Left renal pelvis (tissue), 4 donors: Measurements from ENCODE around the gene FRS3. TPM values are rescaled to one million over a fixed set of nuclear protein-coding genes. Genes with fewer than 3 reads are reported as not detected.
"Not testable (repeated sequence)": the region's sequence is repeated elsewhere in the genome, so short reads cannot be mapped to it uniquely, and the experiment has no call there.

Experiments
- DNase-seq, 4 donors: peaks; one replicate each; pipeline ENCODE4 v3.0.0-alpha.2; 2013; ENCODE audit warnings: low read depth in 4 of 4, low spot score in 3 of 4
- polyA plus RNA-seq, 4 donors: library from polyadenylated mRNA; unstranded; fragments of 120-200 nt; gene quantifications; one replicate each; pipeline ENCODE4 v1.2.1, GENCODE V29; 2013; ENCODE audit not compliant: insufficient read length in 4 of 4

FRS3 gene
- 1 to 10 TPM; 5.0 to 8.4 (median 6.3) TPM for polyA plus RNA-seq

GRCh38 chr6:41779788-41780550 is at the start of gene FRS3:
FRS3 (minus strand) TSS chr6:41779900; CDS start chr6:41776987, 2,913 bp downstream.
- peak; percentile 90 to 94 (median 91) for DNase-seq

DNA sequence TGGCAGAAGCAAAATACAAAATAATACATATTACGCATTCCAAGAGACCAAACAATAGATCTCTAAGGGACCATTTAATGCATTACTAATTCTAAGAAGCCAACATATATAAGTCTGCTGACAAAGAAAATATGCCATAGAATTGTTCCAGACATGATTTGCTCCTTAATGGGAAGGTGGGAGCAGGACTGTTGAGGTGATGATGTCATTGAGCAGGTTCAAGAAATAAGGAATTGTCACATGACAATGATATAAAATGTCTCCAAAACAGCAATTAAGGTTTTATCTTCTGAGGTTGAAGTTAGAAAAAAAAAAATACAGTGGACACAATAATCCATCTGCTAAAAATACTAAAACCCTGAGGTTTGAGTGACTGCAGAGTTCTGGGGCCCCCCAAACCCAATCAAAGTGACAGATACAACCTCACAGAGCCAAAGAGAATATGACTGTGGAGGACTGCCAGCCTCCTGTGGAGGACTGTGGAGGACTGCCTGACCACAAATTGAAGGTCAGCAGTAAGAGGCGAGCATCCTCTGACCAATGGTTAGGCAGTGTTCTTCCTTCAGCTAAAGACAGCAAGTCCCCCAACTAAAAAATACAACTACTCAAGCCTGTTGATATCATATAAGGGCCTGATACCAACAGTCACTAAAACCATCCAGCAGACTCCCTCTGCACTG is 46.8 kb upstream of the FRS3 start:
- no peak for DNase-seq

GRCh38 chr6:41824571-41825569 is 45.2 kb upstream of the FRS3 start:
- DNase-seq, result no peak

DNA sequence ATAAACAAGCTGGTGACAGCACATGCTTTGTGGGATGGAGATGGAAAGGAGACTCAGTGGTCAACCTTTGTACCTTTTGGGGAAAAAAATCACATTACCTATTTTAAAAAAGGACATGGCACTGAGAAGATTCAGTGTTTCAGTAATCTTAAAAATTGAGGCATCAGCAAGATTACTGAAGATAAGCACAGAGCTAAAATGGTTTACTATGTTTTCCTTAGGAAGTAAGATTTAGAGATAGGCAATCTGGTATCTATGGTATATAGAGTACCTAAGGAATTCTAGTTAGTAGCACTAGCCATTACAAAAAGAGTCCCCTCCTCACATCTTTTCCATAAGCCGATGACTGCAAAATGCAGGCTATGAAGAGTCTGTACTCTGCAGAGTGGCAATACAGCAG is 43.5 kb upstream of the FRS3 start:
- DNase-seq, result no peak

DNA sequence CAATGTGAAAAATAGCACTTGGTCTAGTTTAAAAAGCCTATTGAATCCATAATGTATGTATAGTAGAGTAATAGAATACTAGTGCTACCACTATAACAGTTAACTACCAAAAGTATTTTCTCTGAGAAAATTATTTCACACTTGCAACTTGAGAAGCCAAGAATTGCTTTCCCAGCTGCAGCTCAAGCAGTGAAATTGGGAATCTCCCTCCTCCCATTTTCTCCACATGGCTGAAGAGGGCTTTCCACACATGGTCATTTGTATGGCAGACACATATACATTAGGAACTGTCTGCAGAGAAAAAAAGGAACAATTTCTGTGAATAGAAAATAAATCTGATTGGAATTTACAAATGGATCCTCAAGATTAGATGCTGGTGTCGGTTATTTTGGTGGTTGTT is 42.3 kb upstream of the FRS3 start:
- DNase-seq, result no peak

GRCh38 chr6:41821266-41821665 is 41.6 kb upstream of the FRS3 start:
- no peak for DNase-seq

- no peak for DNase-seq
Observed at GRCh38 chr6:41818271-41819054, 38.8 kb upstream of the FRS3 start.

GRCh38 chr6:41815587-41815986 is 35.9 kb upstream of the FRS3 start:
- no peak for DNase-seq

DNA sequence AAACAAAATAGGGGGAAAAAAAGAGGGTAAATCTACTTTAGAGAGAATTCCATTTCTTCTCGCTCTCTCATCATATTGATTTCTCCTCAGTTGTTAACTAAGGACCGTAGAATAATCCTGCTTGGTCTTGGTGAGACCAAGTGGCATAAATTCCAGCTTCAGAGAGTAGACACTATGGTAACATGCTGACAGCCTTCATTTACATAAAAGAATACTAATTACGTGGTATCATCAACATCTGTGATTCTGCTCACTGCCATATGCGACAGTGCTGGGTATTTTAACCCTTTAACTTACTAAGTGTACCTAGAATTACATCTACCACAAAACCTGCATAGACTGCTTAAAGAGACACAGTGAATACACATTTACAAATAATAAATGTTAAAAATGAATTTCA is 34.9 kb upstream of the FRS3 start:
- no peak for DNase-seq

DNA sequence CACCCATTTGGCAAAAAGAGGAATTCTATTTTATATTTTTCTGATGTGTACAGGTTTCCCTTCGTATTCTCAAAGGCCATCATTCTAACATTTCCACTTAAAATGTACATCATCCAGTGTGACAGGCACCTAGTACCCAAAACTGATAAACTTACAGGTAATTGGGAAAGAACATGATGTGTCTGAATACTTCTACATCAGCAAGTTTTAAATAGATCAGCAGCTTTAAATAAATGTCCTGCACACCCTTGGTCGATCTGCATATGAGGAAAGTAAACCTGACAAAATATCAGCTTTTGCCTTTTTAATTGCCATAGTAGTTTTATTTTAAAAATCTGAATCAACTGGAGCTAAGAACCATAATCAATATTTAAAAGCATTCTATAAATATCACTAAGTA is 34.3 kb upstream of the FRS3 start:
- DNase-seq, result no peak

- no peak for DNase-seq
Observed at GRCh38 chr6:41813469-41813868, 33.8 kb upstream of the FRS3 start.

GRCh38 chr6:41811946-41812345 is 32.2 kb upstream of the FRS3 start:
- not testable (repeated sequence) for DNase-seq

- no peak for DNase-seq
Observed at GRCh38 chr6:41811095-41811494, 31.4 kb upstream of the FRS3 start.

DNA sequence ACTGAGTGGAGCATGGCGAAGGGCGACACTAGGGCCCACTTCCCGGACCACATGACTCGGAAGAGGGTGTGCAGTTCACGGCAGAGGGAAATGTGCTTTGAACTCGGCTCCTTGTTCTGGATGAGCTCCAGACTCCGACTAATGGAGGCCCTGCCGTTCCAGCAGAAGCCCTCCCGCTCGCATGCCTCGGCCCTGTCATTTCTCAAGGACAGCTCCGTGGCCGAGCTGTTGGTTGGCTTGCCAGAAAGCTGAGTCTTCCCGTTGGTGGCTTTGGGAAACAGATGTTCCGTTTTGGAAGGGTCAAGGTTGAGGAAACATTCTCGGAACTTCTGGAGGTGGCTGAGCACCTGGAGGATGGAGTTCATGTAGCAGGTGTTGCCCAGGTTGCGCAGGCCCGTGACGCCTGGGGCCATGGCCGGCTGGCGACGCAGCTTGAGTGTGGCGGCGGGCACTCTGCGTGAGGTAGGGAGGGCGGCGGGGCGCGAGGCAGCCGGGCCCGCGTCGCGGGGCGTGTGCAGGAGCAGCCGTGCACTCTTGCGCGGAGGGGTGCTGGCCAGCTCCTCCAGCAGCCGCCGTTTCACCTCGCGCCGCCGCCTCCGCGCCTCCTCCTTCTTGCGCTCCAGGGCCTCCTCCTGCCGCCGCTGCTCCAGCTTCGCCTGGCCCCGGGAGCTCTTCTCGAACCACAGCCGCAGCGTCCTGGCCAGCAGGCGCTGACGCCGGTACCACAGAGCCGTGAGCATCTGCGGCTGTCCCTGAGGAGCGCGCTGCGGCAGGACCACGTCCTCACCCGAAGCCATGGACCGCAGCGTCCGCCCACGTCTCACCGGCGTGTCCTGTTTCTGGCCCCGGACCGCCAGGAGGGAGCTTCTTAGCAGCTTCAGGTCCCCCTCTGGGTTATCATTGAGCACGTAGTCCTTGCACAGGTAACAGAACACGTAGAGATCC is 26.4 kb upstream of the FRS3 start:
- DNase-seq, result no peak

- DNase-seq, result no peak
Observed at GRCh38 chr6:41801380-41801779, 21.7 kb upstream of the FRS3 start.

DNA sequence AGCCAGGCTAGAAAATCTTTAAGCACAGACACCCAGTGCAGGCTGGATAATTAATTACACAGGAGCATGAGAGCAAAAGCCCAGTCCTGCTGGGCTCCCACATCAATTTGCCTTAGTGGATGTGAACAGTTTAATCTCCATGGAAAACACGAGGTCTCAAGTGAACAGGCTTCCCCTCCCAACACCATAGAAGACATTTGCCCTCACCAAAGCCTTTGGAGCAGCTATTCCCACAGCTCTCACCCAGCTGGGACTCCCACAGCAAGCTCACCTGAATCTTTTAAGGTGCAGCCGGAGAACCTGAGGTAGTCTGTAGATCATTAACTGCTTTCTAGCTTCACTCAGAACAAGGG is 19.8 kb upstream of the FRS3 start:
- DNase-seq, result no peak

- DNase-seq, result no peak
Observed at GRCh38 chr6:41798901-41799558, 19.3 kb upstream of the FRS3 start.

DNA sequence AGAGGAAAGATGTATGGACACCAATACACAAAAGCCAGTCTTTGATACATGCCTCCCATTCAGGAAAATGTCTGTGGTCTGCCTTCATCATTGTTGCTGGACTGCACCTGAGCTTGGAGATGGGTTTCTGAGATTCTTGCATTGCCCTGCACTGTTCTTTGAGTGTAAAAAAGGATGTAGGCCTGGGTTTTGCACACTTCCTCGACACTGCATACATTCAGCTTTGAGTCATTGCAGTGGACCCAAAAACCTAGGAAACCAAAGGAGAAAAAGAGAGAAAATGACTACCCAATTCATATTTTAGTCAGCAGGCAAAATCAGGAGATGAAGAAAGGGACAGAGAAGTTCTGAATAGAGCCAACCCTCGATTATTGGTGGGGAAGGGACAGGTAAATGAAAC is 16.8 kb upstream of the FRS3 start:
- DNase-seq, result no peak

DNA sequence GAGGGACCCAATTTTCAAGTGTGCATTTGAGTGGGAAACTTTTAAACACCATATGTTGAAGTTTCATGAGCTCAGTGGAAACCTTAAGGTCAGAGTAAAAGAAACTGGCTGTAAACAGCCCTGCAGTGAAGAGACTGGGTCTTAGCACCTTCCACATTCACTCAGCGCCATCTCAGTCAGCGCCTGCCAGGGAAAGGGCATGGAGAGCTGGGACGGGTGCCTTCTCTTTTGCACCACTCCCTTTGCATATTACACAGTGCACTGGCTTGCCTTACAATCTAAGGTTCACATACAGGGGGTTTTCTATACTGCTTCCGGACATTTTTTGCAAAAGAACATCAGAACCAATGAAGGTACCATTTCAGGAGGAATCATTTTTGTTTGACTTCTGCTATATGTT is 12.3 kb upstream of the FRS3 start:
- DNase-seq, result no peak
